RWPE2 (cell line): ENCODE measurements around the gene LDLRAD3.

ENCODE experiments used
- ATAC-seq: fragments of 200-7000 bp; cut with Tn5 transposase; 3 replicates; pipeline ENCODE4 v1.9.1; 2021; ENCODE audit warnings: low read depth
- DNase-seq: peaks from one replicate; pipeline ENCODE4 v3.0.0-alpha.2; 2020; ENCODE audit warnings: low spot score
- H3K27ac ChIP-seq: fragments of 450-650 bp; 2 replicates; pipeline ENCODE4 v1.5.1; 2017; ENCODE audit warnings: mild to moderate bottlenecking; ENCODE audit not compliant: poor library complexity, severe bottlenecking
- H3K27me3 ChIP-seq: fragments of 250-450 bp; sonication (Bioruptor Pico); 2 replicates; pipeline ENCODE4 v1.5.1; 2021; ENCODE audit warnings: mild to moderate bottlenecking, moderate library complexity; ENCODE audit not compliant: insufficient read depth, poor library complexity, severe bottlenecking
- H3K36me3 ChIP-seq: fragments of 250-450 bp; sonication (Bioruptor Pico); 2 replicates; pipeline ENCODE4 v1.5.1; 2020; ENCODE audit warnings: low read depth, mild to moderate bottlenecking, moderate library complexity
- H3K4me1 ChIP-seq: fragments of 250-450 bp; sonication (Bioruptor Pico); 2 replicates; pipeline ENCODE4 v1.5.1; 2021; ENCODE audit warnings: mild to moderate bottlenecking, moderate library complexity; ENCODE audit not compliant: insufficient read depth, poor library complexity, severe bottlenecking
- H3K4me3 ChIP-seq: fragments of 250-450 bp; sonication (Bioruptor Pico); 2 replicates; pipeline ENCODE4 v1.5.1; 2021; ENCODE audit warnings: mild to moderate bottlenecking, moderate library complexity; ENCODE audit not compliant: severe bottlenecking
- H3K9me3 ChIP-seq: fragments of 250-450 bp; sonication (Bioruptor Pico); 2 replicates; pipeline ENCODE4 v1.5.1; 2021; ENCODE audit warnings: mild to moderate bottlenecking, moderate library complexity; ENCODE audit not compliant: severe bottlenecking
- CTCF ChIP-seq: fragments of 450-650 bp; IDR thresholded peaks from one replicate; pipeline ENCODE4 v1.5.1; 2017; ENCODE audit warnings: mild to moderate bottlenecking, moderate library complexity; ENCODE audit not compliant: poor library complexity, severe bottlenecking

Gene LDLRAD3

GRCh38 chr11:36107547-36107946, 163.7 kb downstream of the LDLRAD3 start:
- no peak for ATAC-seq
- Histone ChIP-seq H3K9me3 (no peaks in the 10 kb centered on the region), H3K27ac (no peak overlapping the region), H3K27me3 (no peaks in the 10 kb centered on the region), H3K4me3 (no peak overlapping the region), H3K36me3 (peaks cover 3% of the 10 kb centered on the region; the same call in 1 of the 2 replicates), H3K4me1 (no peaks in the 10 kb centered on the region)
- no peak for DNase-seq
- TF ChIP-seq CTCF, result no peak

GRCh38 chr11:36108881-36109589, 165.2 kb downstream of the LDLRAD3 start:
- no peaks in the 10 kb centered on the region for H3K27me3 ChIP-seq
- no peaks in the 10 kb centered on the region for H3K9me3 ChIP-seq
- no peak for ATAC-seq
- no peak overlapping the region for H3K27ac ChIP-seq
- DNase-seq, result no peak
- peaks cover 3% of the 10 kb centered on the region; the same call in 1 of the 2 replicates for H3K36me3 ChIP-seq
- no peak overlapping the region for H3K4me3 ChIP-seq
- no peak for TF ChIP-seq CTCF
- H3K4me1 ChIP-seq, result no peaks in the 10 kb centered on the region

GRCh38 chr11:36109590-36109849, 165.7 kb downstream of the LDLRAD3 start:
- ATAC-seq (no peak), DNase-seq (no peak)
- Histone ChIP-seq H3K4me1 (no peaks in the 10 kb centered on the region), H3K36me3 (peaks cover 3% of the 10 kb centered on the region; the same call in 1 of the 2 replicates), H3K27ac (no peak overlapping the region), H3K9me3 (no peaks in the 10 kb centered on the region), H3K4me3 (no peak overlapping the region), H3K27me3 (no peaks in the 10 kb centered on the region)
- no peak for TF ChIP-seq CTCF

GRCh38 chr11:36109850-36110606, 166.2 kb downstream of the LDLRAD3 start:
- H3K27me3 ChIP-seq, result no peaks in the 10 kb centered on the region
- H3K36me3 ChIP-seq, result peaks cover 3% of the 10 kb centered on the region; the same call in 1 of the 2 replicates
- no peak for ATAC-seq
- DNase-seq, result no peak
- no peak for TF ChIP-seq CTCF
- no peak overlapping the region for H3K4me3 ChIP-seq
- H3K9me3 ChIP-seq, result no peaks in the 10 kb centered on the region
- H3K27ac ChIP-seq, result no peak overlapping the region
- H3K4me1 ChIP-seq, result no peaks in the 10 kb centered on the region
